Mesenchymal stem cell (in vitro differentiated cells and primary cell): ENCODE results near the gene RABL6.
A peak's percentile ranks its signal among the peaks of the same experiment; 100 is the strongest.

ENCODE experiments used
- DNase-seq: peaks from one replicate; pipeline ENCODE4 v3.0.0-alpha.2; 2013
- H2AFZ ChIP-seq: one replicate; pipeline ENCODE4 v1.6.1; 2013; ENCODE audit warnings: low read depth, mild to moderate bottlenecking, control low read depth, inconsistent platforms, low read length, moderate library complexity
- H2AK5ac ChIP-seq: 2 replicates; pipeline ENCODE4 v1.6.1; 2013; ENCODE audit warnings: low read length, moderate library complexity, mild to moderate bottlenecking, inconsistent platforms; ENCODE audit not compliant: severe bottlenecking
- H2BK120ac ChIP-seq: one replicate; pipeline ENCODE4 v1.6.1; 2013; ENCODE audit warnings: low read depth, mild to moderate bottlenecking, inconsistent platforms, low read length, moderate library complexity
- H2BK12ac ChIP-seq, 2 experiments: one replicate each; pipeline ENCODE4 v1.6.1; 2013; ENCODE audit warnings: inconsistent platforms in 2 of 2, low read length in 2 of 2, mild to moderate bottlenecking in 2 of 2, moderate library complexity in 2 of 2, control low read depth in 1 of 2
- H2BK15ac ChIP-seq: one replicate; pipeline ENCODE4 v1.6.1; 2013; ENCODE audit warnings: mild to moderate bottlenecking, low read depth, inconsistent platforms; ENCODE audit not compliant: poor library complexity, severe bottlenecking
- H2BK5ac ChIP-seq: 2 replicates; pipeline ENCODE4 v1.6.1; 2013; ENCODE audit warnings: low read depth, mild to moderate bottlenecking, low read length, control low read depth, inconsistent platforms; ENCODE audit not compliant: poor library complexity, severe bottlenecking
- H3K14ac ChIP-seq, 2 experiments: one replicate each; pipeline ENCODE4 v1.6.1; 2013; ENCODE audit warnings: inconsistent platforms in 2 of 2, low read length in 2 of 2, control low read depth in 1 of 2, mild to moderate bottlenecking in 1 of 2, moderate library complexity in 1 of 2
- H3K18ac ChIP-seq, 2 experiments: one replicate each; pipeline ENCODE4 v1.6.1; 2013; ENCODE audit warnings: inconsistent platforms in 2 of 2, low read length in 2 of 2, control low read depth in 1 of 2, low read depth in 1 of 2, mild to moderate bottlenecking in 1 of 2
- H3K23ac ChIP-seq, 2 experiments: one replicate each; pipeline ENCODE4 v1.6.1; 2013; ENCODE audit warnings: inconsistent platforms in 2 of 2, low read length in 2 of 2, mild to moderate bottlenecking in 2 of 2, moderate library complexity in 2 of 2, control low read depth in 1 of 2
- H3K27ac ChIP-seq: 2 replicates; pipeline ENCODE4 v1.5.1; 2013; ENCODE audit warnings: mild to moderate bottlenecking, moderate library complexity, low read length, control low read depth, inconsistent platforms; ENCODE audit not compliant: poor library complexity, severe bottlenecking
- H3K27me3 ChIP-seq, 2 experiments: 2 replicates each; pipeline versions ENCODE4 v1.6.1 to v1.7.0; 2013; ENCODE audit warnings: low read length in 2 of 2, mild to moderate bottlenecking in 2 of 2, moderate library complexity in 2 of 2, control low read depth in 1 of 2, inconsistent platforms in 1 of 2; ENCODE audit not compliant: control insufficient read depth in 1 of 2, insufficient read depth in 1 of 2
- H3K36me3 ChIP-seq, 2 experiments: 2 replicates each; pipeline versions ENCODE4 v1.6.1 to v1.7.0; 2013; ENCODE audit warnings: low read length in 2 of 2, control low read depth in 1 of 2, inconsistent platforms in 1 of 2, low read depth in 1 of 2, mild to moderate bottlenecking in 1 of 2; ENCODE audit not compliant: insufficient read depth in 2 of 2, control insufficient read depth in 1 of 2
- H3K4ac ChIP-seq, 2 experiments: one replicate each; pipeline ENCODE4 v1.6.1; 2013; ENCODE audit warnings: inconsistent platforms in 2 of 2, low read length in 2 of 2, mild to moderate bottlenecking in 2 of 2, moderate library complexity in 2 of 2, control low read depth in 1 of 2, low read depth in 1 of 2
- H3K4me1 ChIP-seq: 2 replicates; pipeline ENCODE4 v1.6.1; 2013; ENCODE audit warnings: low read depth, low read length, control low read depth; ENCODE audit not compliant: control insufficient read depth, insufficient read depth
- H3K4me2 ChIP-seq: 2 replicates; pipeline ENCODE4 v1.6.1; 2013; ENCODE audit warnings: low read length, mild to moderate bottlenecking, inconsistent platforms; ENCODE audit not compliant: poor library complexity, severe bottlenecking
- H3K4me3 ChIP-seq, 2 experiments: 2 replicates each; pipeline versions ENCODE4 v1.5.1 to v1.7.0; 2013; ENCODE audit warnings: low read length in 2 of 2, mild to moderate bottlenecking in 2 of 2, control low read depth in 1 of 2, low read depth in 1 of 2; ENCODE audit not compliant: insufficient read depth in 1 of 2
- H3K79me1 ChIP-seq: replicated peaks from 2 replicates; pipeline ENCODE4 v1.6.1; 2013; ENCODE audit warnings: mild to moderate bottlenecking, control low read depth, low read length, inconsistent platforms; ENCODE audit not compliant: poor library complexity, severe bottlenecking
- H3K9ac ChIP-seq: 2 replicates; pipeline ENCODE4 v1.7.0; 2013; ENCODE audit warnings: mild to moderate bottlenecking, low read length, moderate library complexity
- H3K9me3 ChIP-seq: 2 replicates; pipeline ENCODE4 v1.7.0; 2013; ENCODE audit warnings: mild to moderate bottlenecking, low read length; ENCODE audit not compliant: control insufficient read depth
- H4K8ac ChIP-seq: one replicate; pipeline ENCODE4 v1.6.1; 2013; ENCODE audit warnings: inconsistent platforms, mild to moderate bottlenecking, low read length, moderate library complexity
- H4K91ac ChIP-seq: one replicate; pipeline ENCODE4 v1.6.1; 2013; ENCODE audit warnings: mild to moderate bottlenecking, low read length, inconsistent platforms
- WGBS: methylation state at CpG from one replicate; pipeline ENCODE4 v1.1.7; 2013; ENCODE audit warnings: mixed read lengths; 5-methylcytosine and 5-hydroxymethylcytosine counted together

Gene RABL6

DNA sequence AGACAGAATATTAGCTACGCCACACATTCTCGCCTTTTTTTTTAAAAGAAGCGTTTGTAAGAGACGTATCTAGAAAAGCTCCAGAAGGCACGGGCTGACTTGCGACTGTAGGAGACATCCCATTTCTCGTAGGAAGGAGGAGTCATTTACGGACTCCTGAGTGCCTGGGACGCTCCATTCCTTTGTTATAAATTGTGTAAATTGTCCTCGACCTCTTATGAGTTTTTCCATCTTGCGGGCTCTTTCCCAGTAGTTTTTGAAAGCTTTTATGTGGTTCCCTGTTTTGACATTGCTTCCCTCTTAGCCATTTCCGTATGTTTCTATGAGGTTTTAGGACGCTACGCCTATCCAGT is 1.0 kb downstream of the RABL6 start:
- Histone ChIP-seq H3K4ac (no peak overlapping the region), H3K27ac (peak overlapping the region; percentile 13), H4K8ac (no peak overlapping the region), H2AK5ac (no peak overlapping the region), H3K4me3 (peak overlapping the region; percentile 88), H2BK120ac (no peak overlapping the region), H3K14ac (no peak overlapping the region), H3K23ac (no peak overlapping the region), H3K79me1 (peaks cover 19% of the 10 kb centered on the region), H3K4me2 (peak overlapping the region; percentile 76), H2AFZ (no peak overlapping the region), H2BK12ac (no peak overlapping the region), H4K91ac (no peak overlapping the region), H3K36me3 (peaks cover 16 to 31% of the 10 kb centered on the region in 2 experiments), H3K9ac (peak overlapping the region; percentile 90), H2BK5ac (no peak overlapping the region), H3K9me3 (no peaks in the 10 kb centered on the region), H3K27me3 (no peaks in the 10 kb centered on the region), H2BK15ac (no peak overlapping the region), H3K4me1 (peaks cover 18% of the 10 kb centered on the region), H3K18ac (no peak overlapping the region)
- peak; percentile 68 for DNase-seq
- WGBS: under 1% methylated on average over 14 of the region's 14 CpGs

- H2BK120ac ChIP-seq: no peak overlapping the region
- H4K91ac ChIP-seq: no peak overlapping the region
- no peak overlapping the region for H2BK15ac ChIP-seq
- H3K79me1 ChIP-seq: peaks cover 27% of the 10 kb centered on the region
- no peak overlapping the region for H3K18ac ChIP-seq
- no peak overlapping the region for H3K14ac ChIP-seq
- no peak overlapping the region for H3K9ac ChIP-seq
- no peak overlapping the region for H3K4me3 ChIP-seq
- H3K27ac ChIP-seq: no peak overlapping the region
- H3K36me3 ChIP-seq: peaks cover 25 to 32% of the 10 kb centered on the region in 2 experiments
- H4K8ac ChIP-seq: no peak overlapping the region
- H2AFZ ChIP-seq: no peak overlapping the region
- no peak for DNase-seq
- no peak overlapping the region for H2BK12ac ChIP-seq
- H3K27me3 ChIP-seq: no peaks in the 10 kb centered on the region
- peak overlapping the region in 1 of 2 experiments; percentile 5 for H3K23ac ChIP-seq
- H2AK5ac ChIP-seq: no peak overlapping the region
- WGBS: 98% methylated on average over 13 of the region's 13 CpGs
- no peak overlapping the region for H3K4ac ChIP-seq
- H3K4me2 ChIP-seq: no peak overlapping the region
- H3K4me1 ChIP-seq: peaks cover 3% of the 10 kb centered on the region
- H3K9me3 ChIP-seq: no peaks in the 10 kb centered on the region
- H2BK5ac ChIP-seq: no peak overlapping the region
Observed at GRCh38 chr9:136814725-136815421, 7.1 kb downstream of the RABL6 start.

DNA sequence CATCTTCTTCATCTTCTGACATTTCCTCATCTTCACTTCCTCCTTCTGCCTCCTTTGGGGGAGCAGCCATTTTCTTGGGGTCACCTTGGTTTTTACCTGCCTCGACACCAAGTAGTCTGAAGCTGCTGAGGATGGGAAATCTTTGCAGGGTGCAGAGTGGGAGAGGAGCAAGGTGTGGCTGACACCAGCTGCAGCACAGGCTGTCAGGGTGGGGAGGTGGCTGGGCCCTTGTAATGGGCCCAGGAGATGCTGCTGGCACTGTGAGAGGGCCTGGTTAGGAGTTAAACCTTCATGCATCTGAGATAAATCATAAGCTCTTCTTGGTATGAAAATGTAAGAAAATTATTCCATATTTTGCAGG is 7.7 kb downstream of the RABL6 start:
- Histone ChIP-seq H3K4me1 (peaks cover 1% of the 10 kb centered on the region), H3K27ac (no peak overlapping the region), H2AFZ (no peak overlapping the region), H3K9me3 (no peaks in the 10 kb centered on the region), H2BK12ac (no peak overlapping the region), H3K36me3 (peaks cover 25 to 30% of the 10 kb centered on the region in 2 experiments), H2BK120ac (no peak overlapping the region), H3K18ac (no peak overlapping the region), H3K9ac (no peak overlapping the region), H4K8ac (no peak overlapping the region), H3K27me3 (no peaks in the 10 kb centered on the region), H3K79me1 (peaks cover 27% of the 10 kb centered on the region), H3K4ac (no peak overlapping the region), H3K4me3 (no peak overlapping the region), H2AK5ac (no peak overlapping the region), H4K91ac (no peak overlapping the region), H2BK15ac (no peak overlapping the region), H3K14ac (no peak overlapping the region), H3K4me2 (no peak overlapping the region), H2BK5ac (no peak overlapping the region), H3K23ac (no peak overlapping the region)
- WGBS: 0% methylated on average over 1 of the region's 1 CpG
- no peak for DNase-seq

- DNase-seq: peak; percentile 33
- Histone ChIP-seq H3K18ac (peak overlapping the region in 1 of 2 experiments; percentile 79), H3K4ac (peak overlapping the region; percentile 64 to 83), H4K8ac (peak overlapping the region; percentile 78), H3K4me2 (no peak overlapping the region), H3K9ac (peak overlapping the region; percentile 72), H4K91ac (peak overlapping the region; percentile 25), H2AFZ (peak overlapping the region; percentile 51), H3K27ac (no peak overlapping the region), H3K4me1 (peaks cover 9% of the 10 kb centered on the region), H3K4me3 (peak overlapping the region; percentile 20 to 41), H2BK12ac (no peak overlapping the region), H3K9me3 (no peaks in the 10 kb centered on the region), H3K79me1 (peaks cover 45% of the 10 kb centered on the region), H3K14ac (peak overlapping the region in 1 of 2 experiments; percentile 71), H2BK15ac (no peak overlapping the region), H2BK5ac (no peak overlapping the region), H3K23ac (peak overlapping the region in 1 of 2 experiments; percentile 66), H2AK5ac (no peak overlapping the region), H3K27me3 (no peaks in the 10 kb centered on the region), H3K36me3 (peaks cover 25 to 56% of the 10 kb centered on the region in 2 experiments), H2BK120ac (no peak overlapping the region)
- 23% methylated on average over 60 of the region's 83 CpGs for WGBS
Observed at GRCh38 chr9:136820971-136821825, 13.4 kb downstream of the RABL6 start.
